Aorta (tissue), 5 donors: ENCODE data around the gene OR2S2. TPM values are rescaled to one million over a fixed set of nuclear protein-coding genes. Genes with fewer than 3 reads are reported as not detected.

Experiments used
- ATAC-seq: fragments of 200-7000 bp; cut with Tn5 transposase; one replicate; pipeline ENCODE4 v1.9.1; 2022; ENCODE audit warnings: moderate library complexity; ENCODE audit not compliant: low FRiP score
- DNase-seq, 2 donors: peaks; one replicate each; pipeline ENCODE4 v3.0.0-alpha.2; 2020
- H3K27ac ChIP-seq, 2 donors: one replicate each; pipeline ENCODE4 v1.5.1; 2013; ENCODE audit warnings: low read length in 2 of 2, mild to moderate bottlenecking in 2 of 2, moderate library complexity in 2 of 2, control low read depth in 1 of 2, inconsistent platforms in 1 of 2, low read depth in 1 of 2
- H3K27me3 ChIP-seq, 2 donors: one replicate each; pipeline ENCODE4 v1.6.1; 2013; ENCODE audit warnings: control low read depth in 1 of 2, low read length in 1 of 2, mild to moderate bottlenecking in 1 of 2, moderate library complexity in 1 of 2; ENCODE audit not compliant: insufficient read depth in 2 of 2, control insufficient read depth in 1 of 2
- H3K36me3 ChIP-seq, 2 donors: one replicate each; pipeline ENCODE4 v1.6.1; 2013; ENCODE audit warnings: control low read depth in 1 of 2, low read length in 1 of 2, mild to moderate bottlenecking in 1 of 2; ENCODE audit not compliant: insufficient read depth in 2 of 2, control insufficient read depth in 1 of 2
- H3K4me1 ChIP-seq, 2 donors: one replicate each; pipeline ENCODE4 v1.6.1; 2013; ENCODE audit warnings: low read length in 2 of 2, control low read depth in 1 of 2, mild to moderate bottlenecking in 1 of 2, moderate library complexity in 1 of 2; ENCODE audit not compliant: insufficient read depth in 2 of 2, control insufficient read depth in 1 of 2
- H3K4me3 ChIP-seq, 2 donors: one replicate each; pipeline ENCODE4 v1.5.1; 2013; ENCODE audit warnings: low read length in 2 of 2, control low read depth in 1 of 2, mild to moderate bottlenecking in 1 of 2
- H3K9me3 ChIP-seq: one replicate; pipeline ENCODE4 v1.6.1; 2013; ENCODE audit warnings: mild to moderate bottlenecking, low read length; ENCODE audit not compliant: control insufficient read depth
- WGBS, 2 donors: extraction: QIAGEN DNeasy Blood & Tissue Kit; methylation state at CpG; one replicate each; pipeline ENCODE4 v1.1.7; 2013; 5-methylcytosine and 5-hydroxymethylcytosine counted together
- intact Hi-C, 2 donors: fragments of 100-400 bp; cut with DNase I; formaldehyde crosslinking; loops; one replicate each; pipeline versions ENCODE4 v1.14.2 to v1.15.0; 2022
- polyA plus RNA-seq, 2 donors: library from polyadenylated mRNA; stranded (reverse); fragments of 200-250 nt; gene quantifications; one replicate each; pipeline ENCODE4 v1.2.3, GENCODE V29; 2013
- total RNA-seq, 2 donors: library from RNA; stranded (reverse); fragmentation: NEBNext Ultra II Directional; extraction: Animal tissue kit (Norgen Biotek cat#: 25700); gene quantifications; one replicate each; pipeline ENCODE4 v1.2.1, GENCODE V29; 2021
- donor health status: healthy with polysubstance abuse.
- donor health status: Bipolar disorder and iron deficiency.
- donor health status: DM: no; HTN: no; CAD: no.
- donor health status: DM: no; HTN: no; CAD: no.
- donor health status: DM: yes; HTN: yes; CAD: no.

The OR2S2 gene
- total and polyA plus RNA-seq, 4 donors: not detected

DNA sequence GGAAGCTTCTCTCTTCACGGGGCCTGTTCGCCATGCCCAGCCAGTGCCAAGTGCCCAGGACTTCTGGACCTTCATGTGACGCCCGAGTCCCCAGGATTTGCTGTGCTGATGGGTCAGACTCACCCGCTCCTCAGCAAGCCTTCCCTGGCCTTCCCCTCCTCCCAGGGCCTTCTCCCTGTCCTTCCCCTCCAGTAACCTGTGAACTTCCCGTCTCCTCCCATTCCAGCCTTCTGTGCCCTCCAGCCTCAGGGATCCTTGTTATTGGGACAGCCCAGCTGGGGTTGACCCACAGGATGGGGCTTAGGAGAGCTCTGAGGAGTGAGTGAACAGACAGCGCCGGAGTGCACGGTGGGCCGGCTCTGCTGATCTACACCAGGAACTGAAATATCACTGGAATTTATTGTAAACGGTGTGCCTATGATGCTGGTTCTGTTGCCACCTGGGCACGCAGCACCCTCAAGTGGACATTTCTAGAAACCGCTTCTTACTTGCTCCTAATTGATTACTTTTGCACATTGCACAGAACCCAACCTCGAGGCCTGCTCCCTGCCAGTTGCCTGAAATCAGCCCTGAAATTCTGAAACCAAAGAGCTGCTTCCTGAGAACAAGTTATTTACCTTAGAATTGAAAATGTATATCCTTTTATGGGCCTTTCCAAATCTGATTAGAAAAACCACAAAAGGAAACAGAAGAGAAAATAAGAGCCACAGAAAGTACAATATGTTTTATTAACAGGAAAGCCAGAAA is 47.2 kb downstream of the OR2S2 start:
- no peaks in the 10 kb centered on the region for H3K36me3 ChIP-seq
- H3K27me3 ChIP-seq: no peaks in the 10 kb centered on the region
- intact Hi-C loops: no loop called here
- peaks cover 0 to 12% of the 10 kb centered on the region in 2 donors for H3K4me1 ChIP-seq
- DNase-seq (no peak), ATAC-seq (no peak)
- 76 to 80% methylated on average over 14 of the region's 14 CpGs for WGBS, 2 donors
- H3K27ac ChIP-seq: peak overlapping the region; percentile 53 to 88
- no peaks in the 10 kb centered on the region for H3K9me3 ChIP-seq
- no peak overlapping the region for H3K4me3 ChIP-seq

DNA sequence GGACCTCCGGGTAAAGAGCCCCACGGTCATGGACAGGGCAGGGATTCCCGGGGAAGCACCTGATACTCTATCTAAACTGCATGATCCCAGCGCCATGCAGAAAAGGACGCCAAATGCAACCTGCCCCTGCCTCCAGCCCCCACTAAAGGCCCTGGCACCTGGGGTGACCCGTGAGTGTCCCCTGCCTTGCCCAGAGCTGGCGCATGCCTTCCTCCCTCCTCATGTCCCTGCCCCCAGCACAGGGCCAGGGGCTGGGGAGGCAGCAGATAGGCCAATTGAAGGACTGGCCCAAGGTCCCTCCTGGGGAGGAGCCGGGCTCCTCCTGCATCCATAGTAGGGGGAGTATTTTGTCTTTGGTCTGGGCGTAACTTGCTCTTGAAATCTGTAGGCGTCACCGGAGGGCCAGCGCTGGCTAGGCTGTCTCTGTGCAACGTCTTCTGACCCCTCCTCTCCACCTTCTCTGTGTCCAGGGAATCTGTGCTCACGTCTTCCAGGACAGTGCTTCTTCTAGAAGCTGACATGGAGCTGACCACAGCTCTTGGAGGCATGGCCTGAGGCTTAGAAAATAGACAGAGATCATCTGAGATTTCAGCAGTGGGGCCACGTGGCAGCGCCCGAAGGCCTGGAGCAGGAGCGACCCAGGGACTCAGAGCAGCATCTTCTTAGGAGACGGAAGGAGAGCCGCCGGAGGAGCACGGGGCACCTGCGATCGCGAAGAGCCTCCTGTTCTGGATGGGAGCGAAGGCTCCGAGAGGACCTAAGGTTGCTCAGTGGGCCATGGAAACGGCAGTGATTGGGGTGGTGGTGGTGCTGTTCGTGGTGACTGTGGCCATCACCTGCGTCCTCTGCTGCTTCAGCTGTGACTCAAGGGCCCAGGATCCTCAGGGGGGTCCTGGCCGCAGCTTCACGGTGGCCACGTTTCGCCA is 48.0 kb downstream of the OR2S2 start:
- WGBS, 2 donors: 93 to 94% methylated on average over 33 to 34 of the region's 34 CpGs
- no peaks in the 10 kb centered on the region for H3K9me3 ChIP-seq
- H3K27me3 ChIP-seq: no peaks in the 10 kb centered on the region
- intact Hi-C loops: no loop called here
- H3K4me3 ChIP-seq: no peak overlapping the region
- H3K27ac ChIP-seq: peak overlapping the region; percentile 88 to 95
- no peaks in the 10 kb centered on the region for H3K36me3 ChIP-seq
- no peak for ATAC-seq
- peaks cover 0 to 12% of the 10 kb centered on the region in 2 donors for H3K4me1 ChIP-seq
- no peak for DNase-seq

DNA sequence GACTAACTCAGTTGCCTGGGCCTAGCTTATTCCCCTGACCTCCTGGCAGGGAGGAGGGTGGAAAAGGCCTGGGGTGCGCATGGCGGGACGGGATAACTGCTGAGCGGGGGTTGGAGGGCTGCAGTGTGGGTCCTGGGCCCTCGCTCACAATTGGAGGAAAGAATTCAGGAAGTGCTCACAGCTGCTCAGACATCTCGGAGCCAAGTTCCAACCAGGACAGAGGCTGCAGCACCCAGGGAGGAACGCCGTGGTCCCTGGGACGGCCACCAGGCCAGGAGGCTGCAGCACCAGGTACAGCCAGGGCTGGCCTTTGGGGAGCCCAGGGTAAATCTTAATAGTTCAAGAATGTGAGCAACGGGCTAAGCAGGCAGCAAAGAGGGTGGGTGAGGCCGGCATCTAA is 48.7 kb downstream of the OR2S2 start, which contains the start of gene SPAAR:
TSS of gene SPAAR (plus strand) at position 217 of the 400 bp plus-strand sequence. CDS start 974 bp downstream, outside the sequence.
- no peak within 1 kb of the TSS for H3K4me3 ChIP-seq

DNA sequence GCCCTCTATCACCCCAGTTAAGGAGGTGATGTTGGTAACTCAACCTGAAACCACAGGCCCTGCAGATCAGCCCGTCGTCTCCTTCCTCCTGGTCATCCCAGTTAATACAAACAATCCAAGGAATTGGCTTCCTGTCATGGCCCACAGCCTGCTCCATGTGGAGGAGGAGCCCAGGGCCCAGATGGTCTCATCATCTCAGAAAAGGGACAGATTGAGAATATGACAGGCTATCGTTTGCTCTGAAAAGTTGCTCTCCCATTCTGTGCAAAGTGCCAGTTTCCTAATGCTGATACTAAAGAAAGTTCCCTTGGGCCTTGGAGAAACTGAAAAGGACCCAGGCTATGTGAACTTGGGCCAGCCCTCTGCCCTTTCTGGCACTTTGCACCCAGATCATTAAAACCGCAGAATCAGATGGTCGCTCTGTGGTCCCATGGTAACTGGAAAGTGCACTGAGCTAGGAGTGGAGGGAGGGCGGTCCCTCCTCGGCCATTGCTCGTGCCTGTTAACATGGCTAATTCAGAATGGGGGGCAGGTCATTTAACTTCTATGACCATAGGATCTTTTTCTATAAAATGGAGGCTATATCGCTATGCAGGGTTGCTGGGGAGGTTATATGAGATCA is 49.3 kb downstream of the OR2S2 start:
- intact Hi-C loops: loop anchor here in 1 of 2 donors (1.0 kb wide), 1 partner anchor 28 kb away; no protein-coding TSS in a partner anchor
- Histone ChIP-seq H3K27me3 (no peaks in the 10 kb centered on the region), H3K36me3 (no peaks in the 10 kb centered on the region), H3K4me1 (peaks cover 0 to 12% of the 10 kb centered on the region in 2 donors), H3K4me3 (no peak overlapping the region), H3K27ac (peak overlapping the region; percentile 88 to 95), H3K9me3 (no peaks in the 10 kb centered on the region)
- no peak for DNase-seq
- WGBS, 2 donors: 30 to 36% methylated on average over 9 of the region's 9 CpGs
- no peak for ATAC-seq

More for the DNA sequence above, 48.7 kb downstream of the OR2S2 start, which contains the start of gene SPAAR:
- ATAC-seq: no peak
- Histone ChIP-seq H3K27me3 (no peaks in the 10 kb centered on the region), H3K27ac (peak within 1 kb of the TSS; percentile 88 to 95), H3K36me3 (no peaks in the 10 kb centered on the region), H3K4me1 (peaks cover 0 to 12% of the 10 kb centered on the region in 2 donors), H3K9me3 (no peaks in the 10 kb centered on the region)
- intact Hi-C loops: no loop called here
- 77 to 80% methylated on average over 11 of the region's 11 CpGs for WGBS, 2 donors
- DNase-seq: no peak

DNA sequence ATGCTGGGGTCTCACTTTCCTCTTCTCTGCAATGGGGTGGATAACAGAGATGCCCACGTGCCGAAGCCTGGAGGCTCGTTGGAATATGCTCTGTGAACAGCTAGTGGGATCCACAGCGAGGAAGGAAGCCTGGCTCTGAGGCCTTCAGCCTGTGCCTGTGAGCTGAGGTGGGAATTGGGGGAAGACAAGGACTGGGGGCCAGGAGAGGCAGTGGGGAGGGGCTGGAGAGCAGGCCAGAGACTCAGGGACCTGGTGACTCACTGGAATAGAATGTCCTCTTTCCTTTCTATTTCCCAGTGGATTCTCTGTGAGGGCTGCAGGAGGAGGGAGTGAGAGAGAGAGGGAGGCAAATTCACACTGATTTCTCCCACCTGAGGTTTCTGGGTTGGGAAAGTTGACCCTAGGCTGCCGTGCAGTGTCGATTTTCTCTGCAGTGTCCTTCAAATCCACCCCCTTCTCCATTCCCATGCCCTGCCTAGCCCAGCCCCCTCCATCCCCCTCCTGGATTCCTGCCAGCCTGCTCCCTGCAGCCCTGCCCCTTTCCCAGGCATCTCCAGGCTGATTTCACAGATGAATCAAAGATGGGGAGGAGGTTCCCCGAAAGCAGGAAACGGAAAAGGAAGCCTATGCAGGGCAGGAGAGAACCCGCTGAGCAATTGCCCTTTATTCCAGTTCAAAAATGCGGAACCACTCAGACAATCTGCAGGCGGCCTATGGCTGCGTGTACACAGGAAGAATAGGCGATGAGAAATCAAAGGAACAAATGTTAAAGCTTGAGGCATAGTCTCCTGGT is 50.0 kb downstream of the OR2S2 start:
- 8 to 13% methylated on average over 13 of the region's 13 CpGs for WGBS, 2 donors
- ATAC-seq (peak; percentile 79), DNase-seq (peak; percentile 84 to 87)
- Histone ChIP-seq H3K27ac (peak overlapping the region; percentile 88 to 95), H3K27me3 (no peaks in the 10 kb centered on the region), H3K4me1 (peaks cover 0 to 12% of the 10 kb centered on the region in 2 donors), H3K4me3 (no peak overlapping the region), H3K9me3 (no peaks in the 10 kb centered on the region), H3K36me3 (no peaks in the 10 kb centered on the region)
- intact Hi-C loops: loop anchor here in 1 of 2 donors (1.0 kb wide), 1 partner anchor 28 kb away; no protein-coding TSS in a partner anchor

Other genes with a start within 250 kb of the OR2S2 start
- gene TLN1, start 226.0 kb downstream of the OR2S2 start, total RNA-seq: 1,000 to 10,000 TPM in 1 of 2 donors, 100 to 1,000 TPM in 1; 735 to 1,271 TPM
- 100 to 1,000 TPM; 160 to 382 TPM for gene TLN1, start 226.0 kb downstream of the OR2S2 start, polyA plus RNA-seq
- gene CREB3, start 225.5 kb downstream of the OR2S2 start, total RNA-seq: 10 to 100 TPM; 39.5 to 51.3 TPM
- gene CREB3, start 225.5 kb downstream of the OR2S2 start, polyA plus RNA-seq: 10 to 100 TPM; 46.2 to 62.0 TPM
- gene GBA2, start 208.9 kb downstream of the OR2S2 start, total RNA-seq: 10 to 100 TPM; 83.8 to 83.9 TPM
- 100 to 1,000 TPM in 1 of 2 donors, 10 to 100 TPM in 1; 18.5 to 122 TPM for gene GBA2, start 208.9 kb downstream of the OR2S2 start, polyA plus RNA-seq
- 10 to 100 TPM; 30.0 to 32.4 TPM for gene RGP1, start 208.9 kb downstream of the OR2S2 start, total RNA-seq
- gene RGP1, start 208.9 kb downstream of the OR2S2 start, polyA plus RNA-seq: 10 to 100 TPM; 11.0 to 13.0 TPM
- 1 to 10 TPM; 2.0 TPM for gene MSMP, start 203.9 kb downstream of the OR2S2 start, total RNA-seq
- gene MSMP, start 203.9 kb downstream of the OR2S2 start, polyA plus RNA-seq: not detected
- gene NPR2, start 166.6 kb downstream of the OR2S2 start, total RNA-seq: 10 to 100 TPM; 39.7 to 45.6 TPM
- gene NPR2, start 166.6 kb downstream of the OR2S2 start, polyA plus RNA-seq: 10 to 100 TPM; 13.3 to 85.0 TPM
- gene SPAG8, start 145.9 kb downstream of the OR2S2 start, total RNA-seq: 1 to 10 TPM in 1 of 2 donors, under 1 TPM in 1; 0.71 to 3.0 TPM
- 1 to 10 TPM in 1 of 2 donors, not detected in 1; 4.4 TPM for gene SPAG8, start 145.9 kb downstream of the OR2S2 start, polyA plus RNA-seq
- 10 to 100 TPM; 21.3 to 26.0 TPM for gene HINT2, start 143.1 kb downstream of the OR2S2 start, total RNA-seq
- 10 to 100 TPM; 34.8 to 61.5 TPM for gene HINT2, start 143.1 kb downstream of the OR2S2 start, polyA plus RNA-seq
- not detected for gene FAM221B, start 129.4 kb downstream of the OR2S2 start, total RNA-seq
- gene FAM221B, start 129.4 kb downstream of the OR2S2 start, polyA plus RNA-seq: under 1 TPM in 1 of 2 donors, not detected in 1; 0.13 TPM
- gene TMEM8B, start 128.9 kb downstream of the OR2S2 start, total RNA-seq: 10 to 100 TPM; 16.3 to 20.8 TPM
- gene TMEM8B, start 128.9 kb downstream of the OR2S2 start, polyA plus RNA-seq: 10 to 100 TPM in 1 of 2 donors, 1 to 10 TPM in 1; 6.8 to 31.2 TPM
- gene OR13J1, start 87.8 kb downstream of the OR2S2 start, total RNA-seq: not detected
- not detected for gene OR13J1, start 87.8 kb downstream of the OR2S2 start, polyA plus RNA-seq
- gene HRCT1, start 52.0 kb downstream of the OR2S2 start, total RNA-seq: 10 to 100 TPM; 14.2 to 23.1 TPM
- 10 to 100 TPM; 17.4 to 25.7 TPM for gene HRCT1, start 52.0 kb downstream of the OR2S2 start, polyA plus RNA-seq
- gene SPAAR, start 48.7 kb downstream of the OR2S2 start, total RNA-seq: 1 to 10 TPM; 4.0 to 4.5 TPM
- gene SPAAR, start 48.7 kb downstream of the OR2S2 start, polyA plus RNA-seq: under 1 TPM in 1 of 2 donors, not detected in 1; 0.82 TPM
- 10 to 100 TPM; 28.9 to 34.1 TPM for gene RECK, start 78.8 kb upstream of the OR2S2 start, total RNA-seq
- gene RECK, start 78.8 kb upstream of the OR2S2 start, polyA plus RNA-seq: 10 to 100 TPM in 1 of 2 donors, 1 to 10 TPM in 1; 6.0 to 19.9 TPM
- 10 to 100 TPM; 34.0 to 35.8 TPM for gene GLIPR2, start 178.6 kb upstream of the OR2S2 start, total RNA-seq
- 10 to 100 TPM; 26.9 to 56.5 TPM for gene GLIPR2, start 178.6 kb upstream of the OR2S2 start, polyA plus RNA-seq
- under 1 TPM; 0.68 to 0.99 TPM for gene CCIN, start 211.2 kb upstream of the OR2S2 start, total RNA-seq
- gene CCIN, start 211.2 kb upstream of the OR2S2 start, polyA plus RNA-seq: under 1 TPM; 0.18 to 0.63 TPM
- gene CLTA, start 232.8 kb upstream of the OR2S2 start, total RNA-seq: 100 to 1,000 TPM; 117 to 118 TPM
- 100 to 1,000 TPM; 164 to 191 TPM for gene CLTA, start 232.8 kb upstream of the OR2S2 start, polyA plus RNA-seq